GM21529 (cell line): ENCODE data around the gene MAP3K2.

Source experiments
- ATAC-seq: cut with Tn5 transposase; IDR thresholded peaks from one replicate; pipeline ENCODE4 v1.9.1; 2021; ENCODE audit not compliant: unreplicated experiment

The MAP3K2 gene

DNA sequence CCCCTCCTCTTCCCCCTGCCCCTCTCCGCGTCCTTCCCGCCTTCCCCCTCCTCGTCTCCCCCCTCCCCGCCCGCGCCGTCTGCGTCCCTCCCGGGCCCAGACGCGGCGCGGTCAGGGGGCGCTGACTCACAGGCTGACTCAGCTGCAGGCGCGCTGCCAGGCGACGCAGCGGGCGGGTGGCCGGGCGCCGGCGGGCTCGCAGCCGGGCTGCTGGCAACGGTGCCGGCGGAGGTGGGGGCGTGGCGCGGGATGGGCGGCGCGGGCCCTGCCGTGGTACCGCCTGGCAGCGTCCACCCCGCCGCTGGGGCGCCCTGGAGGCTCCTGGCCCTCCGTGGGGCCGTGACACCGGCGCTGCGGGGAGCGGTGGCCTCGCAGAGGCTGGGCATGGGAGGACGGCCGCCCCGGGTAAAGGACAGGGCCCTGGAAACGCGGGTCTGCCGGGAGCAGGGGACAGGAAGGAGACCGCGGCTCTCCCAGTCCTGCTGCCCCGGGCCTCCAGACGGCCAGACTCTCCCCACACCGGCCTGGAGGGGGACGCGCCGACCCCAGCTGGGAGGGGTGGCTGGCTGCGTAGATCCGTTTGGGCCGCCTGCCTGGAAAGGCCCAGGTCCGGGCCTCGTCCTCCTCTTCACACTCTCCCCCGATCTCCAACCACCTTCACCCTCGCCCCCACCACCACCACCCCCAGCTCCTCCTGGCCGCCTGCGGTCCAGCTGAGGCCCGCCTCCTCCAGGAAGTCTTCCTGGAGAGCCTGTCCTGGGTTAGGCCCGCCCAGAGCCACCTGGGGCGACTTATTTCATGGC lies 20.4 kb upstream of the MAP3K2 start:
- peak; percentile 67 for ATAC-seq

- peak; percentile 3 for ATAC-seq
These were observed 19.9 kb upstream of the MAP3K2 start for GRCh38 chr2:127407661-127408003.

DNA sequence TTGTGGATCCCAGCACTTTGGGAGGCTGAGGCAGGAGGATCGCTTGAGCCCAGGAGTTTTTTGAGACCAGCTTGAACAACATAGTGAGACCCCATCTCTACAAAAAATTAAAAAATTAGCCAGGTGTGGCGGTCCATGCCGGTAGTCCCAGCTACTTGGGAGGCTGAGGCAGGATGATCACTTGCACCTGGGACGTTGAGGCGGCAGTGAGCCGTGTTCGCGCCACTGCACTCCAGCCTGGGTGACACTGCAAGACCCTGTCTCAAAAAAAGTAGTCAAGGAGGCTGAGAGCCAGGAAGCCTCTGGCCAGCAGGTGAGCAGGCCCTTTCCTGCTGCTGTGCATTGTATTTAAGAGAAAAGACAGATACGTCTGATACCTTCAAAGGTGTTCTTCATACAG lies 19.3 kb upstream of the MAP3K2 start:
- ATAC-seq: no peak

DNA sequence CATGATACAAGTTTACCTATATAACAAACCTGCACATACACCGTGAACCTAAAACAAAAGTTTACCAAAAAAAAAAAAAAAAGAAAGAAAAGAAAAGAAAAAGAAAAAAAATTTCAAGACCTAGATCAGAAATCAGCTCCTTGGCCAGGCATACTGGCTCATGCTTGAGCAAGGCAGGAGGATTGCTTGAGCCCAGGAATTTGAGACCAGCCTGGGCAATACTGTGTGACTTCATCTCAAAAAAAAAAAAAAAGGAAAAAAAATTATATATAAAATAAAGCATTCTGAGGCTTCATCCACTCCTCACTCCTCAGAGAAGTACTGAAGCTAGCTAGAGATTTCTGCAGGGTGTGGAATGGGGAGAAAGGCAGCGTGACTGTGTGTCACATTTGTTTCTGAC lies 18.7 kb upstream of the MAP3K2 start:
- ATAC-seq: no peak

- ATAC-seq: no peak
These were observed 17.5 kb upstream of the MAP3K2 start for GRCh38 chr2:127405255-127405610.

GRCh38 chr2:127404466-127405254 lies 16.9 kb upstream of the MAP3K2 start:
- ATAC-seq: no peak

GRCh38 chr2:127403460-127403859 lies 15.7 kb upstream of the MAP3K2 start:
- ATAC-seq: no peak

- ATAC-seq: peak; percentile 38
These were observed 14.3 kb upstream of the MAP3K2 start for GRCh38 chr2:127401757-127402695.

- no peak for ATAC-seq
These were observed 13.4 kb upstream of the MAP3K2 start for GRCh38 chr2:127400897-127401756.

DNA sequence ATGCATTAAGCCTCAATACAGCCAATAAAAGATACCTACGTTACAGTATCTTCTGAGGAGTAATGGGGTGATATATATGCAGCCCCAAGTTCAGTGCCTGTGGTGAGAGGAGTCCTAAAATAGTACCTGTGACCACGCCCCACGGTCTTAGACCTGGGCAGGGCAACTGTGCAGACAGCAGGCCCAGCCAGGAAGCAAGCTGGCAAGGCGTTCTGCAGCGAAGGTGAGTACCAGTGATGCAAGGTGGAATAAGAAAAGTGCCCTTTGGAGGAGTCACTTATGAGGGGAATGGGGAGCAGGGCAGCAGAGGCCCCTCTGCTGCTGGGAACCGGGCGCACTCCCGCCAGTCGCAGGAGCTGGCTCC lies 12.7 kb upstream of the MAP3K2 start:
- no peak for ATAC-seq

DNA sequence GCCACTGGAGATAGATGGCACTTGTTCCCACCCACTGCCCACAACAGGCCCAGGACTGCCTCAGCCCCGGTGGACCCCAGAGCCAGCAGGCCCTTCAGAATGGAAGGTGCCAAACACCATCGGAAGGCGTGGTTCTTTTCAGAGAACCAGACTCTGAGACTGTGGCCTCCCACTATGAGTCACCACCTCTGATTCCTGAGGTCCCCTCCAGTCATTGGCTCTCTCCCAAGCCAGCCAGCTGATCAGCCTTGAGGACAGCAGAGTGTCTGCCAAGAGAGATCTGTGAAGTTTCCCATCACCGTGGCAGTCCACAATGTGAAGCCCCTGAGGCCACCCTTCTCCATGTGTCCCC lies 10.4 kb upstream of the MAP3K2 start:
- ATAC-seq: peak; percentile 93

GRCh38 chr2:127397568-127398238 lies 9.9 kb upstream of the MAP3K2 start:
- ATAC-seq: no peak

DNA sequence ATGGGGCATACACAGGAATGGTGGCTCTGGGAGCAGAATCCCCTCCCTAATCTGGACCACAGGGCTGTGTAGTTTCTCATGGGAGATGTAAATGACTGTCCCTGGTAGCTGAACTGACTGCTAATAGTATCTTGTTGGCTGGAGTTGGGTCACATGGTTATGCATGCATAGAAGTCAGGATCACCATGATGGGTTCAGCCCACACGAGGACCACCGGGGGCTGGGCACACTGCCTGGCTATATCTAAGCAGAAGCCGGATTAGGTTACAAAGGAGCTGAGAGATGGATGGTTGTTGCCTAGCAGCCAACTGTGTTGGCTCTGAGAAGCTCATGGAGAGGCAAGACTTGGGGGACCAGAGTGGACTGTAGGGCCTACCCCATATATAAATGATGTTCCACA lies 6.7 kb upstream of the MAP3K2 start:
- ATAC-seq: no peak

DNA sequence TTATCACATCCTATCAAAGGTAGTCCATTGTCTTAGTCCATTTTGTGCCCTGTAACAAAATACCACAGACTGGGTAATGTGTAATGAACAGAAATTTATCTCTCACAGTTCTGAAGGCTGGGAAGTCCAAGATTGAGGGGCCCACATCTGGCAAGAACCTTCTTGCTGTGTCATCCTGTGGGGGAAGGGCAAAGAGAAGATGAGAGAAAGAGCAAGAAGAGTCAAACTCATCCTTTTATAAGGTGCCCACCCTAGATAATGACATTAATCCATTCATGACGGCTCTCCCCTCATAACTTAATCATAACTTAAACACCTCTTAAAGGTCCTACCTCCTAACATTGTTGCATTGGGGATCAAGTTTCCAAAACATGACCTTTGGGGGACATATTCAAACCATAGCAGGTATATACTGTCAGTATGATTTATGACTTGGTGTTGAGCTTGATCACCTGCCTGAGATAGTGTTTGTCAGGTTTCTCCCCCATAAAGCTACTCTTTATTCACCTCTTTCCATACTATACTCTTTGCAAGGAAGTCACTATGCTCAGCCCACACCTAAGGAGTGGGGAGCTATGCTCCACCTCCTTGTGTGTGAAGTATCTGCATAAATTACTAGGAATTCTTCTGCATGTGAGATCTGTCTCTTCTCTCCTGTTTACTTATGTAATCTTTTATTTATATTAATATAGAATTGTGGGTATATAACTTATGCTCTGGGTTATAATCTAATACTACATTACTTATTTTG lies 5.2 kb upstream of the MAP3K2 start:
- no peak for ATAC-seq

- no peak for ATAC-seq
These were observed 4.5 kb upstream of the MAP3K2 start for GRCh38 chr2:127392133-127392827.

GRCh38 chr2:127389778-127390435 lies 2.1 kb upstream of the MAP3K2 start:
- ATAC-seq: no peak

DNA sequence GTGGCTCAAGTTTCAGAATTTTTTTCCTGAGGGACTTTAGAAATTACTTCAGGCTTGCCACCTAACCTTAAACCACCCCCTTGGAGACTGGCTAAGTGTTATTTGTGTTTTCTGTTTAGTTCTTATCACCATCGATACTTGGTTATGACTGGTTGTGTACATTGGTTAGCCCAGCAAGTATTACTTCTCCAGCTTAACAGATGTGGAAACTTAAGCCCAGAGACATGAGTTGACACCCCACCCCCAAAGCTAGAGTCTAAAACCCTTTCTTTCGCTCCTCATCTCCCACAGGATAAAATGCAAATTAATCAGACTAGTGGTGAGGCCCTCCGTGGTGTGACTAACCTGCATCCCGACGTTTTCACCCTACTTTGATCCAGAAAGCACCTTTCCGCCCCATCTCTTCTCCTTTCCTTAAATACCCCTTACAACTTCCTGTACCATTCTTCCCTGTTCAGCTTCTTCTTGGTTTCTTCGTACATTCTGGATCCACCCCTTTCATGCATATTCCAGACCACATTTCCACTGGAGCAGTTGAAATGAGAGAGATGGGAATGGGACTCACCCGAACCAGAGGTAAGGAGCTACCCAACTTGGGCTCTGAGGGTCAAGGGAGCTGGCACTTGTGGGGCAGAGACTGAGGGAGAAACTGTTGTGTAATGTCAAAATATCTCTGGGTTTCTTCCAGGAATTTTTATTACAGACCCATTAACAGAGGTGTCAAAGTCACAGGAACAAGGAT lies 819 bp upstream of the MAP3K2 start:
- ATAC-seq: peak; percentile 29
